Gastrocnemius medialis (tissue), 4 donors: ENCODE measurements around the gene ACADL. TPM values are rescaled to one million over a fixed set of nuclear protein-coding genes. Genes with fewer than 3 reads are reported as not detected.

Experiments used
- ATAC-seq, 2 donors: fragments of 150-250 bp; one replicate each; pipeline ENCODE4 v1.9.1; 2016
- DNase-seq, 2 donors: peaks; one replicate each; pipeline ENCODE4 v3.0.0-alpha.2; 2019
- H3K27ac ChIP-seq, 4 donors: fragments of 200-600 bp; sonication (generic); 1 replicate in 1 of 4; 2 replicates in 3 of 4; pipeline ENCODE4 v1.5.1; 2016 to 2018; ENCODE audit warnings: mild to moderate bottlenecking in 2 of 4, moderate library complexity in 1 of 4
- H3K27me3 ChIP-seq, 3 donors: fragments of 200-600 bp; sonication (generic) in 2 of 3; 1 replicate in 1 of 3; 2 replicates in 2 of 3; pipeline versions ENCODE4 v1.5.1 to v1.6.0; 2016 to 2019; ENCODE audit warnings: mild to moderate bottlenecking in 1 of 3, moderate library complexity in 1 of 3
- H3K36me3 ChIP-seq, 2 donors: fragments of 200-600 bp; sonication (generic) in 1 of 2; one replicate each; pipeline ENCODE4 v1.5.1; 2017 to 2018
- H3K4me1 ChIP-seq, 2 donors: fragments of 200-600 bp; sonication (generic) in 1 of 2; one replicate each; pipeline ENCODE4 v1.5.1; 2016 to 2017; ENCODE audit warnings: mild to moderate bottlenecking in 2 of 2
- H3K4me3 ChIP-seq, 4 donors: fragments of 200-600 bp; sonication (generic) in 3 of 4; 1 replicate in 1 of 4; 2 replicates in 3 of 4; pipeline ENCODE4 v1.5.1; 2016 to 2019; ENCODE audit warnings: mild to moderate bottlenecking in 2 of 4
- H3K9me3 ChIP-seq, 3 donors: fragments of 200-600 bp; sonication (generic) in 2 of 3; 1 replicate in 1 of 3; 2 replicates in 2 of 3; pipeline ENCODE4 v1.5.1; 2016 to 2019
- CTCF ChIP-seq, 5 experiments: fragments of 450-650 bp in 3 of 5; fragments of 200-600 bp in 2 of 5; sonication (generic) in 2 of 5; IDR thresholded peaks in 4 of 5; conservative IDR thresholded peaks in 1 of 5; 1 replicate in 4 of 5; 2 replicates in 1 of 5; pipeline ENCODE4 v1.5.1; 2016 to 2019; ENCODE audit warnings: antibody characterized with exemption in 5 of 5, mild to moderate bottlenecking in 3 of 5, moderate library complexity in 3 of 5
- POLR2A ChIP-seq, 2 donors: fragments of 450-650 bp; IDR thresholded peaks; one replicate each; pipeline ENCODE4 v1.6.1; 2017; ENCODE audit warnings: antibody characterized with exemption in 2 of 2, mild to moderate bottlenecking in 2 of 2, moderate library complexity in 2 of 2
- in situ Hi-C, 4 donors: fragments of 200-750 bp; cut with MboI; loops; one replicate each; pipeline versions ENCODE4 v1.15.0 to v1.8.0; 2017; ENCODE audit warnings: low sequenced_read_pairs in 4 of 4
- intact Hi-C: fragments of 100-400 bp; cut with DNase I; formaldehyde crosslinking; loops from one replicate; pipeline ENCODE4 v1.15.1; 2023; ENCODE audit warnings: low total_unique reads
- total RNA-seq, 4 donors: library from RNA; depleted of rRNA; stranded (reverse); fragments of >200 nt; gene quantifications; one replicate each; pipeline versions ENCODE4 v1.1.0 to v1.2.3, GENCODE V29; 2016

Gene ACADL
- total RNA-seq, 4 donors from 2014 or later, result 1.6 to 8.2 (median 5.3) TPM

- DNase-seq, result no peak
- no peak overlapping the region for H3K27ac ChIP-seq
- no peaks in the 10 kb centered on the region for H3K9me3 ChIP-seq
- ATAC-seq, result no peak
- H3K36me3 ChIP-seq, result no peaks in the 10 kb centered on the region
- intact Hi-C loops, result no loop called here
- TF ChIP-seq CTCF (IDR thresholded peaks at IDR 0.05 in 4 of 5, conservative IDR thresholded peaks at IDR 0.05 in 1 of 5), result no peak
- in situ Hi-C loops, result no loop called here
- no peaks in the 10 kb centered on the region for H3K27me3 ChIP-seq
- no peaks in the 10 kb centered on the region for H3K4me1 ChIP-seq
- no peak overlapping the region for H3K4me3 ChIP-seq
Observed at GRCh38 chr2:210203147-210203546, 22.1 kb downstream of the ACADL start.

GRCh38 chr2:210199854-210200253, 25.4 kb downstream of the ACADL start:
- DNase-seq (no peak), ATAC-seq (no peak)
- no peaks in the 10 kb centered on the region for H3K27me3 ChIP-seq
- in situ Hi-C loops (loop anchor here (5.0 kb wide), 1 partner anchor 223 kb away; no protein-coding TSS in a partner anchor), intact Hi-C loops (loop anchor here (1.0 kb wide), 1 partner anchor 223 kb away; no protein-coding TSS in a partner anchor)
- H3K4me1 ChIP-seq, result peaks cover 2 to 7% of the 10 kb centered on the region in 2 donors
- H3K27ac ChIP-seq, result no peak overlapping the region
- TF ChIP-seq POLR2A (IDR thresholded peaks at IDR 0.05), result no peak
- no peak for TF ChIP-seq CTCF (IDR thresholded peaks at IDR 0.05 in 4 of 5, conservative IDR thresholded peaks at IDR 0.05 in 1 of 5)
- no peak overlapping the region for H3K4me3 ChIP-seq
- H3K9me3 ChIP-seq, result no peaks in the 10 kb centered on the region
- no peaks in the 10 kb centered on the region for H3K36me3 ChIP-seq

- H3K9me3 ChIP-seq, result no peaks in the 10 kb centered on the region
- intact Hi-C loops (loop anchor here (1.0 kb wide), 1 partner anchor 222 kb away; no protein-coding TSS in a partner anchor), in situ Hi-C loops (loop anchor here (5.0 kb wide), 1 partner anchor 222 kb away; no protein-coding TSS in a partner anchor)
- no peak overlapping the region for H3K27ac ChIP-seq
- DNase-seq (no peak), ATAC-seq (no peak)
- TF ChIP-seq CTCF (IDR thresholded peaks at IDR 0.05 in 4 of 5, conservative IDR thresholded peaks at IDR 0.05 in 1 of 5) (peak; percentile 35 to 79 (median 67)), POLR2A (IDR thresholded peaks at IDR 0.05) (no peak)
- peaks cover 4 to 7% of the 10 kb centered on the region in 2 donors for H3K4me1 ChIP-seq
- H3K27me3 ChIP-seq, result no peaks in the 10 kb centered on the region
- no peak overlapping the region for H3K4me3 ChIP-seq
- no peaks in the 10 kb centered on the region for H3K36me3 ChIP-seq
Observed at GRCh38 chr2:210199186-210199765, 26.0 kb downstream of the ACADL start.

GRCh38 chr2:210198326-210198725, 26.9 kb downstream of the ACADL start:
- Histone ChIP-seq H3K27ac (no peak overlapping the region), H3K9me3 (no peaks in the 10 kb centered on the region), H3K36me3 (no peaks in the 10 kb centered on the region), H3K4me1 (peaks cover 4 to 7% of the 10 kb centered on the region in 2 donors), H3K27me3 (no peaks in the 10 kb centered on the region), H3K4me3 (no peak overlapping the region)
- DNase-seq (no peak), ATAC-seq (no peak)
- TF ChIP-seq POLR2A (IDR thresholded peaks at IDR 0.05) (no peak), CTCF (IDR thresholded peaks at IDR 0.05 in 4 of 5, conservative IDR thresholded peaks at IDR 0.05 in 1 of 5) (no peak)
- intact Hi-C loops (no loop called here), in situ Hi-C loops (loop anchor here (5.0 kb wide), 1 partner anchor 221 kb away; no protein-coding TSS in a partner anchor)
